Activated naive CD8-positive, alpha-beta T cell (primary cell): ENCODE results near the gene FAAP100.

Experiments used
- H3K27ac Mint-ChIP-seq: one replicate; pipeline ENCODE4 v1.8.0; 2021; ENCODE audit warnings: mixed read lengths
- H3K27me3 Mint-ChIP-seq: one replicate; pipeline ENCODE4 v1.8.0; 2021; ENCODE audit warnings: mixed read lengths
- H3K36me3 Mint-ChIP-seq: one replicate; pipeline ENCODE4 v1.8.0; 2021; ENCODE audit warnings: mixed read lengths
- H3K4me1 Mint-ChIP-seq: one replicate; pipeline ENCODE4 v1.8.0; 2021; ENCODE audit warnings: low read depth, mixed read lengths
- H3K4me3 Mint-ChIP-seq: one replicate; pipeline ENCODE4 v1.8.0; 2021; ENCODE audit warnings: mild to moderate bottlenecking, mixed read lengths
- H3K9me3 Mint-ChIP-seq: one replicate; pipeline ENCODE4 v1.8.0; 2021; ENCODE audit warnings: low read depth, mixed read lengths

Gene FAAP100

GRCh38 chr17:81580481-81580880, 28.3 kb upstream of the FAAP100 start:
- Mint-ChIP-seq H3K27me3 (no peaks in the 10 kb centered on the region), H3K36me3 (peaks cover 2% of the 10 kb centered on the region), H3K4me3 (no peak overlapping the region), H3K9me3 (no peaks in the 10 kb centered on the region), H3K4me1 (peaks cover 12% of the 10 kb centered on the region), H3K27ac (no peak overlapping the region)

GRCh38 chr17:81579821-81580321, 27.7 kb upstream of the FAAP100 start:
- Mint-ChIP-seq H3K4me1 (peaks cover 12% of the 10 kb centered on the region), H3K9me3 (no peaks in the 10 kb centered on the region), H3K4me3 (no peak overlapping the region), H3K36me3 (peaks cover 2% of the 10 kb centered on the region), H3K27ac (no peak overlapping the region), H3K27me3 (no peaks in the 10 kb centered on the region)

DNA sequence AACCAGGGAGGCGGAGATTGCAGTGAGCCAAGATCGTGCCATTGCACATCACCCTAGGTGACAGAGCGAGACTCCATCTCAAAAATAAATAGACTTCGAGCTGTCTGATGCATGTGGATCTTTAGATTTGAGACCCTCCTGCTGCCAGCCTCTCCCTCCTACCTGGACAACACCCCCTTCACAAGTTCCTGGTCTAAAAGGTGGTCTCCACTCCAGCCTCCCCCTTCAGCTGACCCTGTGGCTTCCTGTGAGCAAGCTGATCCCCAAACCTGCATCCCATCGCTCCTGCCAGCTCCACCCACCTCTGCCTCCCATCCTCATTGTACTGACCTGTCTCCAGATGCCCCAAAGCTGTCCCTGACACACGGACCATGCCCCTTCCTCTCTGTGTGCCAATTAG, 27.1 kb upstream of the FAAP100 start:
- no peaks in the 10 kb centered on the region for H3K9me3 Mint-ChIP-seq
- H3K4me3 Mint-ChIP-seq: no peak overlapping the region
- no peaks in the 10 kb centered on the region for H3K27me3 Mint-ChIP-seq
- H3K4me1 Mint-ChIP-seq: peaks cover 12% of the 10 kb centered on the region
- peaks cover 2% of the 10 kb centered on the region for H3K36me3 Mint-ChIP-seq
- H3K27ac Mint-ChIP-seq: no peak overlapping the region

DNA sequence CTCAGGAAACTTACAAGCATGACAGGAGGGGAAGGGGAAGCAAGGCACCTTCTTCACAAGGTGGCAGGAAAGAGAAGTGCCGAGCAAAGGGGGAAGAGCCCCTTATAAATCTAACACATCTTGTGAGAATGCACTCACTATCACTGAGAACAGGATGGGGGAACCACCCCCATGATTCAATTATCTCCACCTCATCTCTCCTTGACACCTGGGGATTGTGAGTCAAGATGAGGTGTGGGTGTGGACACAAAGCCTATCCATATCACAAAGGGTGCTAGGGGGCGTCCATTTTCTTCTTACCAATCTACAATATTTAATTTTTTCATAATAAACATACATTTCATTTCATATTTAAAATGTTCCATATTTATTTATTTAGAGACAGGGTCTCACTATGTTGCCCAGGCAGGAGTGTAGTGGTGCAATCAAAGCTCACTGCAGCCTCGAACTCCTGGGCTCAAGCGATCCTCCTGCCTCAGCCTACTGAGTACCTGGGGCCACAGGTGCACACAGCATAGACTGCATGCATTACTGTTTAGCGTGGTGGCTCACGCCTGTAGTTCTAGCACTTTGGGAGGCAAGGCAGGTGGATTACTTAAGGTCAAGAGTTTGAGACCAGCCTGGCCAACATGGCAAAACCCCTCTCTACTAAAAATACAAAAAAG, 26.5 kb upstream of the FAAP100 start:
- no peaks in the 10 kb centered on the region for H3K27me3 Mint-ChIP-seq
- H3K27ac Mint-ChIP-seq: no peak overlapping the region
- H3K4me3 Mint-ChIP-seq: no peak overlapping the region
- no peaks in the 10 kb centered on the region for H3K9me3 Mint-ChIP-seq
- peaks cover 2% of the 10 kb centered on the region for H3K36me3 Mint-ChIP-seq
- peaks cover 12% of the 10 kb centered on the region for H3K4me1 Mint-ChIP-seq

- Mint-ChIP-seq H3K27me3 (no peaks in the 10 kb centered on the region), H3K9me3 (no peaks in the 10 kb centered on the region), H3K4me3 (no peak overlapping the region), H3K27ac (no peak overlapping the region), H3K4me1 (peaks cover 12% of the 10 kb centered on the region), H3K36me3 (peaks cover 2% of the 10 kb centered on the region)
Measured at GRCh38 chr17:81578038-81578441, 25.9 kb upstream of the FAAP100 start.

DNA sequence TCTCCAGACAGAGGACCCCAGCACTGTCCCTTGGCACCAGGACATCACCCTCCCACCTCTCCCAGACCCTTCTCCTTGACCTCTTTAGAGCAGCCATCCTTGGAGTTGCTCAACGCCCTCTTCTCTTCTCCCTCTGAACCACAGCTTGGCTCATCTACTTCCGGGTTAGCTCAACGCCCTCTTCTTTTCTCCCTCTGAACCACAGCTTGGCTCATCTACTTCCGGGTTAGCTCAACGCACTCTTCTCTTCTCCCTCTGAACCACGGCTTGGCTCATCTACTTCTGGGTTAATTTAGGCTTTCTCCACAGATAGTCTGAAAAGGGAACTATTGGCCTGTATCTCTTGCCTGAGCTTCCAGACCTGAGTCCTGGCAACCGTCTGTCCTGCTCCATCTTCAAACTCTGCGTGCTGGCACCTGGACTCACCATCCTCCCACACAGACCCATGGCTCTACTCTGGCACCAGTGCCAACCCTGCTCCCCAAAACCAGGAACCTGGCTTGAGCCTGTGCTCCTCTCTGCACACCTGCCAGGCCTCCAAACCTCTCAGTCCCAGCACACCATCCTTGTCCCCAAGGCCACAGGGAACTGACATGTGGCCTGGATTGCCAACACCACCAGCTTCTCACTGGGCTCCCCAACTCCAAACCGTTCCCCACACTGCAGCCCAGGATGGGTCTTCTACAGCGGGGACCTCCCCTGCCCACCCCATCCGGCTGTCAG, 25.3 kb upstream of the FAAP100 start:
- H3K9me3 Mint-ChIP-seq: no peaks in the 10 kb centered on the region
- peaks cover 12% of the 10 kb centered on the region for H3K4me1 Mint-ChIP-seq
- H3K36me3 Mint-ChIP-seq: peaks cover 2% of the 10 kb centered on the region
- H3K27ac Mint-ChIP-seq: no peak overlapping the region
- no peaks in the 10 kb centered on the region for H3K27me3 Mint-ChIP-seq
- H3K4me3 Mint-ChIP-seq: no peak overlapping the region

- Mint-ChIP-seq H3K4me3 (no peak overlapping the region), H3K4me1 (peaks cover 12% of the 10 kb centered on the region), H3K36me3 (peaks cover 2% of the 10 kb centered on the region), H3K27ac (no peak overlapping the region), H3K27me3 (no peaks in the 10 kb centered on the region), H3K9me3 (no peaks in the 10 kb centered on the region)
Measured at GRCh38 chr17:81576621-81577277, 24.6 kb upstream of the FAAP100 start.

DNA sequence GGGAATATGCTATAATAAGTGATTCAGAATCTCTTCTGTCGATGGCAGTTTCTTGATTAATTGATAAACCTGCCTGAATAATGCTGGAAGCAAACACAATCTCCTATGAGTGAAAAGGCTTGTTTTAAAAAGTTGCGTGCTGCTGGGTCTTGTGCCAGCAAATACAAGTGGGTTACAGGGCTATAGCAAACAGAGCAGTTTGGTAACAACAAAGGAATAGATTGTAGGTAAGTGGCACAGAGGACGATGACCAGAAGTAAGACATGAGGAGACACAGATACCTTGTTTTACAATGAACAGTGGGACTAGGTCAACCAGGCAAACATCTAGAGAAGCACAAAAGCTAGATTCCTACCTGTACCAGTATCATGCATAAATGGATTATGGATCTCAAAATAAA, 23.7 kb upstream of the FAAP100 start:
- Mint-ChIP-seq H3K27ac (no peak overlapping the region), H3K9me3 (no peaks in the 10 kb centered on the region), H3K27me3 (no peaks in the 10 kb centered on the region), H3K4me1 (peaks cover 12% of the 10 kb centered on the region), H3K4me3 (no peak overlapping the region), H3K36me3 (peaks cover 2% of the 10 kb centered on the region)

DNA sequence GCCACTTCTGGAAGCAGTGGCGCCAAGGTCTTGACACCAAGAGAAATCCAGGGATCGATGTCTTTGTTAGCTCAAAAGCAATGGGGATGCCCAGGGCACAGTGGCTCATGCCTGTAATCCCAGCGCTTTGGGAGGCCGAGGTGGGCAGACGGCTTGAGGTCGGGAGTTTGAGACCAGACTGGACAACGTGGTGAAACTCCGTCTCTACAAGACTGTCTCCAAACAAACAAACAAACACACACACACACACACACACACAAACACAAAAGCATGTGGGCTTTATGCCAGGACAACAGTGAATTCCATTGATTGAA, 22.4 kb upstream of the FAAP100 start:
- H3K36me3 Mint-ChIP-seq: peaks cover 2% of the 10 kb centered on the region

GRCh38 chr17:81573794-81574642, 21.9 kb upstream of the FAAP100 start:
- Mint-ChIP-seq H3K27ac (no peak overlapping the region), H3K4me1 (peaks cover 8% of the 10 kb centered on the region), H3K4me3 (no peak overlapping the region), H3K36me3 (no peaks in the 10 kb centered on the region), H3K9me3 (no peaks in the 10 kb centered on the region), H3K27me3 (no peaks in the 10 kb centered on the region)

More for the DNA sequence above, 22.4 kb upstream of the FAAP100 start:
- H3K27ac Mint-ChIP-seq: no peak overlapping the region
- H3K4me1 Mint-ChIP-seq: peaks cover 11% of the 10 kb centered on the region
- no peak overlapping the region for H3K4me3 Mint-ChIP-seq
- no peaks in the 10 kb centered on the region for H3K27me3 Mint-ChIP-seq
- H3K9me3 Mint-ChIP-seq: no peaks in the 10 kb centered on the region

GRCh38 chr17:81572563-81573168, 20.5 kb upstream of the FAAP100 start:
- Mint-ChIP-seq H3K9me3 (no peaks in the 10 kb centered on the region), H3K36me3 (no peaks in the 10 kb centered on the region), H3K27me3 (no peaks in the 10 kb centered on the region), H3K27ac (no peak overlapping the region), H3K4me1 (no peaks in the 10 kb centered on the region), H3K4me3 (no peak overlapping the region)

- Mint-ChIP-seq H3K27me3 (no peaks in the 10 kb centered on the region), H3K27ac (no peak overlapping the region), H3K4me1 (no peaks in the 10 kb centered on the region), H3K4me3 (no peak overlapping the region), H3K9me3 (no peaks in the 10 kb centered on the region), H3K36me3 (peaks cover under 1% of the 10 kb centered on the region)
Measured at GRCh38 chr17:81570964-81571363, 18.8 kb upstream of the FAAP100 start.

- Mint-ChIP-seq H3K27me3 (no peaks in the 10 kb centered on the region), H3K4me3 (no peak overlapping the region), H3K9me3 (no peaks in the 10 kb centered on the region), H3K36me3 (peaks cover 6% of the 10 kb centered on the region), H3K27ac (no peak overlapping the region), H3K4me1 (no peaks in the 10 kb centered on the region)
Measured at GRCh38 chr17:81569986-81570514, 17.9 kb upstream of the FAAP100 start.

- H3K27me3 Mint-ChIP-seq: no peaks in the 10 kb centered on the region
- H3K9me3 Mint-ChIP-seq: no peaks in the 10 kb centered on the region
- no peaks in the 10 kb centered on the region for H3K4me1 Mint-ChIP-seq
- H3K36me3 Mint-ChIP-seq: peaks cover 6% of the 10 kb centered on the region
- no peak overlapping the region for H3K4me3 Mint-ChIP-seq
- H3K27ac Mint-ChIP-seq: no peak overlapping the region
Measured at GRCh38 chr17:81568416-81568815, 16.3 kb upstream of the FAAP100 start.
